ENCODE data around the gene MYBPH.

DNA sequence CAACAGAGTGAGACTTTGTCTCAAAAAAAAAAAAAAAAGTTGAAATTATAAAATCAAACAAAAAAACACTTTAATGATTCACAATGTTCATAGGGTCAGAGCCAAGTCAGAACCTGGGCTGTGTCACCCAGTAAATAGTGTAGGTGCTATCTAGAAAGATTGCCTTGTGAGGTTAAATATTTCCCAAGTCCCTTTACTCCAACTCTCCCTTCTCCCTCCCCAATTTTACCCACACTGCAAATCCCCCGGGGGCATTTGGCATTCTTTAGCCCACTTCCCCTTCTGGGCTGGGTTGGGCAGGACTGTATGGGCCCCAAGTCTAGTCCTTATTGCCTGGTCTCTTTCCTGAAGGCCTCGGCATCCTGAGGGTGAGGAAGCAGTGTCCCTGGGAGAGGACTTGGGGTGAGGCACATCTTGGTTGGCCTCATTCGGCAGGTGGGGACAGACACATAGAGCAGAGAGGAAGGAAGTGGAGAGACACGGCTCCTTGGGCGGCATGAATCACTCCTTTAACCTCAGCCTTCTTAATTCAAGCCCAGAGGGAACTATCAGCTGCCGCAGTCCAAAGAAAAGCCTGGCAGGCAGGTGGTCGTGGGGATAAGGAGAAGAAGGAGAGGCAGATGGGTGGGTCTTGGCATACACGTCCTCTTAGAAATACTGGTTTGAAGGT is 39.9 kb downstream of the MYBPH start:
- TF ChIP-seq, protein P1, sequence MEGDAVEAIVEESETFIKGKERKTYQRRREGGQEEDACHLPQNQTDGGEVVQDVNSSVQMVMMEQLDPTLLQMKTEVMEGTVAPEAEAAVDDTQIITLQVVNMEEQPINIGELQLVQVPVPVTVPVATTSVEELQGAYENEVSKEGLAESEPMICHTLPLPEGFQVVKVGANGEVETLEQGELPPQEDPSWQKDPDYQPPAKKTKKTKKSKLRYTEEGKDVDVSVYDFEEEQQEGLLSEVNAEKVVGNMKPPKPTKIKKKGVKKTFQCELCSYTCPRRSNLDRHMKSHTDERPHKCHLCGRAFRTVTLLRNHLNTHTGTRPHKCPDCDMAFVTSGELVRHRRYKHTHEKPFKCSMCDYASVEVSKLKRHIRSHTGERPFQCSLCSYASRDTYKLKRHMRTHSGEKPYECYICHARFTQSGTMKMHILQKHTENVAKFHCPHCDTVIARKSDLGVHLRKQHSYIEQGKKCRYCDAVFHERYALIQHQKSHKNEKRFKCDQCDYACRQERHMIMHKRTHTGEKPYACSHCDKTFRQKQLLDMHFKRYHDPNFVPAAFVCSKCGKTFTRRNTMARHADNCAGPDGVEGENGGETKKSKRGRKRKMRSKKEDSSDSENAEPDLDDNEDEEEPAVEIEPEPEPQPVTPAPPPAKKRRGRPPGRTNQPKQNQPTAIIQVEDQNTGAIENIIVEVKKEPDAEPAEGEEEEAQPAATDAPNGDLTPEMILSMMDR (IDR thresholded peaks at IDR 0.05): no peak
- no peak for TF ChIP-seq POLR2AphosphoS5 (IDR thresholded peaks at IDR 0.05)
